AG04449 (cell line): Measurements from ENCODE around the gene PAK2.
A peak's percentile ranks its signal among the peaks of the same experiment; 100 is the strongest.
"Not testable (repeated sequence)": the region's sequence is repeated elsewhere in the genome, so short reads cannot be mapped to it uniquely, and the experiment has no call there.

Experiments used
- CTCF ChIA-PET: fragments of 350-600 bp; formaldehyde crosslinking; extraction: SDS; loops from one replicate; lab custom pipeline; 2021; ENCODE audit warnings: antibody characterized with exemption; lab: Yijun Ruan, JAX
- POLR2A ChIA-PET: fragments of 400-600, 350-600 bp; formaldehyde crosslinking; extraction: SDS; loops from one replicate; lab custom pipeline; 2020; ENCODE audit warnings: antibody characterized with exemption, inconsistent platforms; lab: Yijun Ruan, JAX
- DNase-seq: peaks from one replicate; pipeline ENCODE4 v3.0.0-alpha.2; 2010; ENCODE audit warnings: low read depth, low spot score
- H3K4me3 ChIP-seq: 2 replicates; pipeline ENCODE4 v1.5.1; 2011; ENCODE audit warnings: low read depth, mild to moderate bottlenecking, control low read depth, low read length
- CTCF ChIP-seq: IDR thresholded peaks from one replicate; pipeline ENCODE4 v1.5.1; 2011; ENCODE audit warnings: mild to moderate bottlenecking, moderate library complexity, low read length, control low read depth, inconsistent platforms; ENCODE audit not compliant: insufficient read depth; ENCODE audit errors: missing control alignments

Gene PAK2

GRCh38 chr3:196741249-196741889 is 1.7 kb downstream of the PAK2 start:
- DNase-seq = no peak
- POLR2A ChIA-PET = interaction anchor here (1.5 kb wide), 1 partner anchor 200 kb away, joined by 6 read pairs; the partner anchor contains the start of gene NCBP2
- CTCF ChIA-PET = interaction anchor here (1.0 to 1.2 kb wide), 2 partner anchors 133 to 228 kb away, joined by 3 read pairs; partner anchors contain the start of gene PIGZ
- TF ChIP-seq CTCF = no peak
- H3K4me3 ChIP-seq = peak overlapping the region; percentile 83

- H3K4me3 ChIP-seq, CTCF ChIA-PET, DNase-seq, POLR2A ChIA-PET: not testable (repeated sequence)
Observed at GRCh38 chr3:196743569-196743968, 3.9 kb downstream of the PAK2 start.

- no peak overlapping the region for H3K4me3 ChIP-seq
- CTCF ChIA-PET = no interaction called here
- TF ChIP-seq CTCF = no peak
- no peak for DNase-seq
- POLR2A ChIA-PET = no interaction called here
Observed at GRCh38 chr3:196749125-196749524, 9.5 kb downstream of the PAK2 start.

GRCh38 chr3:196753201-196753600 is 13.5 kb downstream of the PAK2 start:
- ChIA-PET POLR2A (no interaction called here), CTCF (no interaction called here)
- TF ChIP-seq CTCF = no peak
- H3K4me3 ChIP-seq = no peak overlapping the region
- no peak for DNase-seq

- ChIA-PET CTCF (no interaction called here), POLR2A (no interaction called here)
- no peak for DNase-seq
- H3K4me3 ChIP-seq = no peak overlapping the region
- no peak for TF ChIP-seq CTCF
Observed at GRCh38 chr3:196754091-196754981, 14.7 kb downstream of the PAK2 start.

- TF ChIP-seq CTCF = no peak
- CTCF ChIA-PET = no interaction called here
- H3K4me3 ChIP-seq = no peak overlapping the region
- POLR2A ChIA-PET = no interaction called here
- DNase-seq = no peak
Observed at GRCh38 chr3:196756732-196757131, 17.1 kb downstream of the PAK2 start.
